NCI-H2029 (cell line): ENCODE data around the gene ANKRD34A.
A peak's percentile ranks its signal among the peaks of the same experiment; 100 is the strongest.

Source experiments
- DNase-seq: peaks from one replicate; lab custom pipeline; 2025; lab: John Stamatoyannopoulos, UW

Gene ANKRD34A

DNA sequence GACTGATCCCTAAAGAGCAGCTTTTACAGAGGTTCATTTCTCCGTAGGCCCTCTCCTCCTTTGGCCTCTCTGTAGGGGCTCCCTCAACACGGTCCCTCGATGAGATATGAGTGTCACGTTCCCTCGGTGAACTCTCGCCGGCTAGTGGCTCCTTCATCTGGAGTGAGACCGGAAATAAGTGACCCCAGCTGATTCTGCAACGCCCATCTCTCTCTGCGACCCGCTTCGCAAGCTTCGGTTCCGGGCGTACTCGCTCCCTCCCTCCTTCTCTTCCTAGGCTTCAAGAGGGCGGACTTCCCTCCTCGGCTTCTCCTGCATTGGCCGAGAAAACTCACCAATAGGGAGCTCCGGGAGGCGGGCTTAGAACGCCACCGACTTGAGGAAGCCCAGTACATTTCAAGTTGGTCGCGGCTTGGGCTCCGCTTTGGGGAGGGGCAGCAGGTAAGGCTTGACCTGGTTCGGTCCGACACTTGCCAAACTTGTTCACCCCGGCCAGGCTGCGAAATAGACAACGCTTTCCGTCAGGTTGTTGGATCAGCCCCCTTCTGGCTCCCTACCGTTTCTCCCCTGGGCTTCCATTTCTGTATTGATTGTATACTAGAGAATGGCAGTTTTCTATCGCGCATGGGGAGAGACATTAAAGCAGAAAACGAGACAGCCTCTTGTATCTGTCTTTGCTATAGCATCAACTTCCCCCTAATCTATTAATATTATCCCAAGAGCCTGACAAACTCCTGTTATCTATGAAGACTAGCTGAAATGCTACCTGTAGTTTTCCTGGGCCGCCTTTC, at the start of gene ANKRD34A, which contains the start of gene POLR3GL:
TSS of gene ANKRD34A (minus strand) at position 248 of the 791 bp plus-strand sequence. CDS start 2,816 bp downstream, outside the sequence.
TSS of gene POLR3GL (plus strand) at position 363 of the 791 bp plus-strand sequence. CDS start 10,176 bp downstream, outside the sequence.
- DNase-seq = peak; percentile 88

DNA sequence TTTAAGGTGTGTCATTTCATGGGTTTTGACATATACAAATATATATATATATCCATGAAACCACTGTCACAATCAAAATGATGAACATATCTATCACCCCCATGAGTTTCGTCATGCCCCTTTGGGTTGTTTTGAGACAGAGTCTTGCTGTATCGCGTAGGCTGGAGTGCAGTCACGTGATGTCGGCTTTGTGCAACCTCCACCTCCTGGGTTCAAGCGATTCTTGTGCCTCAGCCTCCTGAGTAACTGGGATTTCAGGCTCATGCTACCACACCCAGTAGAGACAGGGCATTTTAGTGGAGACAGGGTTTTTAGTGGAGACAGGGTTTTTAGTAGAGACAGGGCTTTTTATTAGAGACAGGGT, 49.2 kb upstream of the ANKRD34A start:
- no peak for DNase-seq

DNA sequence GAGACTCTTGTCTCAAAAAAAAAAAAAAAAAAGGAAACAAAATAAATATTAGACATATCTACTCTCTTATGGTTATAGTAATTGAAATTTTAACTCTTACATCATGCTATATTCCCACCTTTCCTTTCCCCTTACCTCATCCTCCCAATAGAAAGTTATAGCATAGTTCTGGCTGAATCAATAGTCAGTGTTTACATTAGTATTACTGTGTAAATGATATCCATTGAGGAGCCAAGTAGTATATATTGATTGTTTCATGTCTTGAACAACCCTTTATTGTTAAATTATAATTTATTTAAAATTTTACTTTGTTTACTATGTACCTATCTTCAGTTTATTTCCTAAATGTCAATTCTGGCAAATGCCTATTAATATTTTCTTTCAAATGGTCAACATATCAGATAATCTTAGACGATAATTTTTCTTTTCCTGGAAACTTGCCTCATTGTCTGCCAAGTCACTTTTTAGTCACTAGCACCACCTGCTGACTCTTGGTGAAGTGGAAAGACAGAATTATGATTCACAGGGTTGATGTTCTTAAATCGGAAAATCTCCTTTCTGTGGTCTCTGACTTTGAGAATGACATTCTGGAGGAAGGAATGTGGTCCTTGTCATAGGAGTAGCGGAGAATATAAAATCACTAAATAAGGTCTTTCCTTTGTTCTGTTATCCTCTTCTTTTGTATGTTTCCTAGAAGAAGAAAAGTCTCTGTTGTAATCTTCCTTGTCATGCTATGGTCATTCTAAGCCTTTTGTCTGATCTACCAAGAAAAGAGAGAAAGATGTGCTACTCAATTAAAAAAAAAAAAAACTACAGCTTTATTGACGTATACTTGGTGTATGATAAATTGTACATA, 48.6 kb upstream of the ANKRD34A start:
- peak; percentile 59 for DNase-seq

DNA sequence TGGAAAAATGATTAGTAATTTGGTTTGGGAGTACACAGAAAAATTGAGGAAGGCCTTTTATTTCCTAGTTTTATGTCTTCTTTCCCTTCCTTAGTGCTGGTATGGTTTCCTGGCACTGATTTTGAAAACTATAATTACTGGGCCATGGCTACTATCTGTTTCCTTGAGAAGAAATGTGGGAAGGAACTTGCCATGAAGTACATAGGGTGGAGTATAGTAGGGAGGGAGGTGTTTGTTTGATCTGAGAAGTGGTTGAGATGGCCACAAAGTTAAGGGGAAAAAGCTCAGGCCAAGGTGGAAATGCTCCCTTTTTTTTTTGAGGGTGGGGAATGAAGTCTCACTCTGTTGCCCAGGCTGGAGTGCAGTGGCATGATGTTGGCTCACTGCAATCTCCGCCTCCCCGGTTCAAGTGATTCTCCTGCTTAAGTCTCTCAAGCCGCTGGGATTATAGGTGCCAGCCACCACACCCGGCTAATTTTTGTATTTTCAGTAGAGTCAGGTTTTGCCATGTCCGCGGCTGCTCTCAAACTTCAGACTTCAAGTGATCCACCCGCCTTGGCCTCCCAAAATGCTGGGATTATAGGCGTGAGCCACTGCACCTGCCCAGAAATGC, 45.9 kb upstream of the ANKRD34A start:
- no peak for DNase-seq

DNA sequence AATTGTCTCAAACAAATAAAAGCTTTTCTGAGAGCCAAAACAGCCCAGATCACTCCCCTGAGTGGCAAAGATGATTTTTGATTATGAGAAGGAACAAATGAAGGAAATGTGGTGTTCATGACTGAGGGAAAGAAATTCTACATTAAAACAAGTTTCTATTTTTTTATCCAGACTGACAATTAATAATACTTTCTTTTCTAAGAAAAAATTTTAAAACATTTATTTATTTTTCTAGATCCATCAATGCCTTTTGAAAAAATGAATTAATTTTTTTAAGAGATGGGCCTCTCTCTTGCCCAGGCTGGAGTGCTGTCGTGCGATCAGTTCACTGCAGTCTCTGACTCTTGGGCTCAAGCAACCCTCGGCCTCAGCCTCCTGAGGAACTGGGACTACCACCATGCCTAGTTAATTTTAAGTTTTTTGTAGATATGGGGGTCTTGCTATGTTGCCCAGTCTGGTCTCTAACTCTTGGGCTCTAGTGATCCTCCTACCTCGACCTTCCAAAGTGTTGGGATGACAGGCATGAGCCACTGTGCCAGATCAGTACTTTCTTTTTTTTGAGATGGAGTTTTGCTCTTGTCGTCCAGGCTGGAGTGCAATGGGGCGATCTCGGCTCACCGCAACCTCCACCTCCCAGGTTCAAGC, 43.2 kb upstream of the ANKRD34A start:
- no peak for DNase-seq

DNA sequence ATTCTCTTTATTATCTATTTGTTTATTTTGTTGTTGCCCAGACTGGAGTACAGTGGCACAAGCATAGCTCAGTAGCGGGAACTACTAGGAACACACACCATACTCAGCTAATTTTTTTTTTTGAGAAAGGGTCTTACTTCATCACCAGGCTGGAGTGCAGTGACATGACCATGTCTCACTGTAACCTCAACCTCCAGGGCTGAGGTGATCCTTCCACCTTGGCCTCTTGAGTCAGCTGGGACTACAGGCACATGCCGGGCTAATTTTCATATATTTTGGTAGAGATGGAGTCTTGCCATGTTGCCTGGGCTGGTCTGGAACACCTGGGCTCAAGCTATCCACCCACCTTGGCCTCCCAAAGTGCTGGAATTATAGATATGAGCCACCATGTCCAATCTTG, 37.3 kb upstream of the ANKRD34A start:
- DNase-seq = no peak

DNA sequence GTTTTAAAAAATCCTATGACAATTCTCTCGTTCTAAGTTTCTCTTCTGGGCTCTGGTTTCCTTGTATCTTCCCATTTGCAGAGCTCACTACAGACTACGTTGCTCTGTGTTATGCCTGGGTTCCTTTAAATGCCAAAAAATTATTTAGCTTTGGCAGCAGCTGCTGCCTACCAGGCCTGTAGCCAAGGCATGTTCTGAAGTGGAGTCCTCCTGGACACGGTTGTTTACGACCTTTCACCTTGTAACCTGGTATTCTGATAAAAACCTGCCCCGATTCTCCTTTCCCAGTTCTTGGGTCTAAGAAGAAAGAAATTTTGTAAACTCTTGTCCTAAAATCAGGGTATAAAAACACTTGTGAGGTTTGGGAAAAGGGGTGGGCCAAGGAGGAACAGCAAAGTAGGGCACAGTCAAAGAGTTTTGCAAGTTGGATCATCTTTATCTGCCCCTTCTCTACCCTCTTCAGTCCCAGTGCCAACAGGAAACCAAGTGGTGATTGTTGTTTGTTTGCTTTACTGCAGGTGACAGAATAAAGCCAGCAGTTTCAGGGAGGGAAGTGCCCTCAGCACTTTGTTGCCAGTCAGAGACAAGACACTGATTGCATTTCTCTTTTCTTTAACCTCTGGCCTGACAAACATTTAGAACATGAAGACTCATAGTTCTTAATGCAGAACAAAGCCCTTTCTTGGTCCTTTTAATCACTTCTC, 35.1 kb upstream of the ANKRD34A start:
- peak; percentile 86 for DNase-seq

DNA sequence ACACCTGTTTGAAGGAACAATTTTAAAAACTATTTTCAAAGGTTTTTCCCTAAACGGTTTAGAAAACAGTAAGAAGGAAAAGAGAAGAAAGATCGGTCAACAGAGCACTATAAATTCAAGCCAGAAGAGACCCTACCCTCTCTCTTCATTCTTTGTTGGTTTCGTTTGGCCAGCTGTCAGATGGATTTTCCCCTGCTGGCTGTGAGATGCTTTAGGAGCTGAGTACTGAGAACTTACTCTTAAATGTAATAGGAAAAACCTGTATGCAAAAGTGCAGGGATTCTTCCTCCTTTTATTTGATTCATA, 33.3 kb upstream of the ANKRD34A start:
- DNase-seq = no peak

DNA sequence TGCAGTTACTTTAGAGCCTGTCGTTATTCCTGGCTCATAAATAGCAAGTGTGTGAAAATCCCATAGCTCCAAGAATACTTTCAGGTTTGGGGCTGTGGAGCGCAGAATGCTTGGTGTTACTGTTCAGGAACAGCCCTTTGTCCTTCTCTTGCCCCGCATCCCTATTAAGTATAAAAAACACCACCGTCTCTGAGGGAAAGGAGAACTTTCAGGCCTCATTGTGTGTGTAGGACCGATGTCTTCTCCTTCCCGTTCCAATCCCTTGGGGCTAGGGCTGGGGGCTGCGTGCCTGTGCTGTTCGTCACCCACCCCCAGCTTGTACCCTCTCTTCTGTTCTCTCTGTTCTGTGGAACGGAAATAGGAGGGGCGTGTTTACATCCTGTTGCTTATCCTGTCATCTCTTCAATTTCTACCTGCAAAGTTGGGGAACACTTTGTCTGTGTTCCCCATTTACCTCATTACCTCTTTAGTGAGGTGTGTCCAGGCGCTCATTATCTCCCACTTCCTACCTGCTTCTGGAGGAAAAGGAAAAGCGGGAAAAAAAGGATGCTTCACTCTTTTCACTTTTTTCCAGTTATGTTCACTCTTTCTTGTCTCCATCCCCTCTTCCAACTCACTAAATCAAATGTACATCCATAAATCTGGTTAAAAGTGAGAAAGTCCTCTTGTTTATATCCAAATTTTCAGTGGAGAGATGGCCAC, 32.8 kb upstream of the ANKRD34A start:
- no peak for DNase-seq

DNA sequence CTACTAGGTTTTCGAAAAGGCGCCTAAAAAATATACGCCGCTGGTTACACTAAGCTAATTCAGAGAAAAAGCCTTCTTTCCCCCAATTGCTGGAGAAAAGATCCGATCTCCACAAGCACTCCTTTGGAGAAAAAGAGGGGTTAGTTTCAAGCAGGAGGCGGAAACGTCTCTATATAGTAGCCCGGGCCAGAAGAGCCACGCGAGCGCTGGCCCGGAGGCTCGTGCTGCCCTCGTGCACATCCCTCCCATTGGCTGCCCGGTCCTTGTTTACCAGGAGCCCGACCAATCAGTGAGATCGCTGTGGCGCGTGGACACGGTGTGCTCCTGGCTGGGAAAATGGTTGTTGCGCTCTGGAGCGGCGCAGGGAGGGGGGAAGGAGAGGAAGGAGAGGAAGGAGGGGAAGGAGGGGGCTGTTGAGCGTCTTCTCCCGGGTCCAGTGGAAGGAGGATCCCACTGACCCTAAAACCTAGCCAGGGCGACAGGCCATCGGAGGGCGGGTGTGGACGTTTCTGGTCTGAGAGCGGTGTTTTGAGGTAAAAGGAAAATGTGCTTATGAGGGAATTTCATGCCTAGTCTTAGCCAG, 32.1 kb upstream of the ANKRD34A start, which contains the start of gene TXNIP:
TSS of gene TXNIP (minus strand) at position 147 of the 583 bp plus-strand sequence. CDS start 313 bp downstream, outside the sequence.
- DNase-seq = peak; percentile 97

DNA sequence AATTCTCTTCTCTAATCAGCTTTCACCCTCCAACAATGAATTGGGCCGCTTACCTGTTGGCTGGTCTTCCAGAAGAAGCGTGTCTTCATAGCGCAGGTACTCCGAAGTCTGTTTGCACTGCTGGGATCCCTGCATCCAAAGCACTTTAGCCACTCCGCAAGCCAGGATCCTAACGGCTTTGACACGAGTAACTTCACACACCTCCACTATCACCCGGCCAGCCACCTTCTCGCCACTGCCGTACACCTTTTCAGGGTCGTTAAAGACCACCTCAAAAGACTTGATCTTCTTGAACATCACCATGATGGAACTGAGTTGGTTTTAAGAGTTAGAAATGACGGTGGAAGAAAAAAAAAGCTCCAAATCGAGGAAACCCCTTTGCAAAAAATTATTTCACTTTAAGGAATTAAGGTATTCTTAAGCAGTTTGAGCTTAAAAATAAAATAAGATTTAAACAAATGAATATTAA, 31.6 kb upstream of the ANKRD34A start:
- DNase-seq = no peak

DNA sequence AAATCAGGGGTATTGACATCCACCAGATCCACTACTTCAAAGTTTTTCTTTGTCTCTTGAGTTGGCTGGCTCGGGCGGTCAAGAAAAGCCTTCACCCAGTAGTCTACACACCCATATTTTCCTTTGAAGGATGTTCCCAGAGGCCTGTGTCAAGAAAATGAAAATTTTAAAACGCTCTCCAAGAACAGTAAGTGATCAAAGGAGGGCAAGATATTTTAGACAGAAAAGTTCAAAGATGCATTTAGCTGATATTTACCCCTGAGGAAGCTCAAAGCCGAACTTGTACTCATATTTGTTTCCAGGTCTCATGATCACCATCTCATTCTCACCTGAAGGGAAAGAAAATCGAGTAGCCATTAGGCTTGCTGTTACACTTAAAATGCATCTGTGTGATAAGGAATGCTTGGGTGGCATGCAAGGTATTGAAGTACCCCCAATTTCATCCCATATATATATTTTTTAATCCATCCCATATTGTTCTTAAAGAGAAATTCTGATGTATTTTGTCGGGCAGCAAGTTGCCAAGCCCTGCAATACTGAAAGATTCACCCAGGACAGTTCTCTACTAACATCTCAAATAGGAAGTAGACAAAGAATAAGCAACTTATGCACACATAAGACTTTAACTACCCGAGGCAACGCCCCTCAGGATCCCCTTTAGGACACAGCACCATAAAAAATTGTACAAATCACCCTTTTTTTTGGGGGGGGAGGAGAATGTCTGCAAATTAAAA, 30.9 kb upstream of the ANKRD34A start:
- DNase-seq = no peak

DNA sequence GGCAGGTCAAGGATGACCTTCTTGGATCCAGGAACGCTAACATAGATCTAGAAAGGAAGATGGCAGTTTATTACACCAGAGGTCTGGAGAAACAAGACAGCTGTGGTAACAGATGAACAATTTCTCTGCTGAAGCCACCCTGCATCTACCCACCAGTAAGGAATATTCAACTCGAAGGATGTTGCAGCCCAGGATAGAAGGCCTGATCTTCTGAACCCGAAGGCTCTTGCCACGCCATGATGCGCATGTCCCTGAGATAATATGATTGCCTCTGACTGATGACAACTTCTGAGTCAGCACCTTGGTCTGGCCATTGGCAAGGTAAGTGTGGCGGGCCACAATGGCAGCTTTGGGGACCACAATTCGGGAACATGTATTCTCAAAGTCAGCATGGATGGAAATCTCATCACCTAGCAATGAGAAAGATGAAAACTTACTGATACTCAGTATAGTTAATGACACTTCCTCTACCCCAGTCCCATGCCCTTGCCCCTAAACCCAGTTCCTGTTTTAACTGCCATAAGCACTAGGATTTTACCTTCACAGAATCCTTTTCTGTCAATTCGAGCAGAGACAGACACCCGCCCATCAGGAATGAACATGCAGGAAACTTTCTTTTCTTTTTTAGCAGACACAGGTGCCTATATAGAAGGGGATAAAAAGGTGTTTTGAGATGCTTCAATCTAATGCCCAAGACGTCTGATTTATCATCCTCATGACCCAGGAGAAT, 30.2 kb upstream of the ANKRD34A start:
- no peak for DNase-seq

DNA sequence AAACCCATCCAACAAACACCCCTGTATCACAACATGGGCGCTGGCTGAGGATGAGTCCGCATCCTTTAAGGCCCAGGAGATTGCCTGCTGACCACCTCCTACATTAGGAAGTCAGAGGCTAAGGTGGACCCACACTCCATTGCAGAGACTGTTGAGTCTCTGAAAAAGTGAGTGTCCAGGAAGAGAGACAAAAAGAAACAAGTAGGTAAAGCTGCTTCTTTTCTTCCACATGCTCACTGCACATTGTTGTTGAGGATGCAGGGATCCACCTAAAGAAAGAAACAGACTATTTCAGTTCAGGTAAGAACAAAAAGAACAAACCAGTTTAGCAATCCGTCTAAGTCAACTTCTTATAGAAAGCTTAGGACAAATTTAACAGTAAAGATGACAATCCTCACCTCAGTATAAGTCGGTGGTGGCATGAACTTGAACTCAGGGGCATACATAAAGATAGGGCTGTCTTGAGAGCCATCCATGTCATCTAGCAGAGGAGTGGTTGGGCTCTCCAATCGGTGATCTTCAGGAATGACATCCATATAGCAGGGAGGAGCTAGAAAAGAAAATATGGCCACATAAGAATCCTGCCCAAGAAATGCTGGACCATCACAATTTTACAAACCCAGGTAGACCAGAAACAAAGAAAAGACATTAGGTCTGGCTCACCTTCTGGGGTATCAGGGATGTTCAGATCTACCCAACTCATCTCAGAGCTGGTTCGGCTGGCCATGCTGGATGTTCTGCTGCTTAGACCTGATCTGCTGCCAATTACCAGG, 29.4 kb upstream of the ANKRD34A start:
- DNase-seq = no peak

DNA sequence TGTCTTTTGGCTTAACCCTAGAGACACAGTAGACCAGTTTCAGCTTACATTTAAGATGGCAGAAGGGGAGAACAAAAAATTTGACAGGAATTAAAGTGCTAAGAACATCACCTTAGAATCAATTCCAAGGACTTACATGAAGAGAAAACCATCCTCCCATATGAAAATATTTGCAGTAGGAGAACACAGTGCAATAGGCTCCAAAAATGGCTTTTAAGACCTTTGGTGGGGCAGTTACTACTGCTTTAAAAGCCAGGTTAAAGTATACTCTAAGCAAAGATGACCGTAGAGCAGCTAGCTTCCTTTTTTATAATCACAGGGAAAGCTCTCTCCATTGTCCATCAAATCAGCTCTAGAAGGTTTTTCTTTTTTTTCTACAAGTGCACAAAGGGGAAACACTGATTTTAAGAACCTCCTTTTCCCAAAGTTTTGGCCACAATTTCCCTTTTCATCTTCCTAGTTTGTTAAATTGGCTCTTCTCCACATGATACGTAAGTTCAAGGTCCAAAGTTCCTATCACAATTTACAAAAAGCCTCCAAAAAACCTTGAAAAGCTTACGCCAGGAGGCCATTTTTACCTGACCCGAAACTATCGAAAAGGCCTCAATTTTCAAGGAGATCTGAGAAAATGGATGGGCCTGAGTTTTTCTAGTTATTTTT, 28.7 kb upstream of the ANKRD34A start:
- no peak for DNase-seq

DNA sequence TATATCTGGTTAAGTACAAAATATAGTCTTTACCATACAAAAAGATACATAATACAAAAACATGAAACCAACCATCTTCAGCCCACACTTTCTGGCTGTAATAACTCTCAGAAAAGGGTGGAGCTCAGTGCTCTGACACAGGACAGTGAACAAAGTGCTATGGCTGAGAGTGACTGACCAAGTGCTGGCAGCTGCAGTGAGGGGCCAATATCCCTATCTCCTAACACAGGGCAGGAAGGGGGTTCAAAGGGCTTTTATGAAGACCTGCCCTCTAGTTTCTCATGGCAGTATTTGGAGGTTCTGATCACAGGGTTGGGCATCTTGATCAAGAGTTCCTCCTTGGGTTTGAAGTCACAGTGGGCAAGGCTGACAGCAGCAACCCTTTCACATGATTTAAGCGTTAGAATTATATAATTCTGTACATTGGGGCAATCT, 28.1 kb upstream of the ANKRD34A start:
- DNase-seq = no peak

DNA sequence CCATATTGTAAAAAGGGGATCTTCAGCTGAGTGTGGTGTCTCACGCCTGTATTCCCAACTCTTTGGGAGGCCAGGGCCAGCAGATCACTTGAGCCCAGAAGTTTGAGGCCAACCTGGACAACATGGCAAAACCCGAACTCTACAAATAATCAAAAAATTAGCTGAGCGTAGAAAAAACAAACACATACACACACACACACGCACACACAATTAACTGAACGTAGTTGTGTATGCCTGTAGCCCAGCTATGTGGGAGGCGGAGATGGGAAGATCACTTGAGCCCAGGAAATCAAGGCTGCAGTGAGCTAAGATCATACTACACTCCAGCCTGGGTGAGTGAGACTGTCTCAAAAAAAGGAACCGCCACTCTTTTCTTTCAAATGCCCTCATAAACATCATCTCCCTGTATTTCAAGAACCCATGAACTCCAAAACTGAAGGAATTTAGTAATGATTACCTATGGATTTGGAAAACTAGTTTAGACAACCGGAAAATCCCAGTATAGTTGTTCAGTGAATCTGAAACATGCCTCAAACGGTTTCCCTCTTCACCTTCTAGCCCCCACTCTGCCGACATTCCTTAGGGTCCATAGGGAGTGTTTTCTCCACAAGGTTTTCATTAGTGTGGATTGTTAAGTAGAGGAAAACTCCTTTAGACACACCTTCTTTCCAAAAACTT, 27.5 kb upstream of the ANKRD34A start:
- no peak for DNase-seq
